KMS-11 (cell line): ENCODE data around the gene IRF4.

Source experiments
- H2AFZ ChIP-seq: fragments of 200-600 bp; sonication (generic); 2 replicates; pipeline ENCODE4 v1.6.1; 2016; ENCODE audit warnings: antibody characterized with exemption, mixed run types, low read depth
- H3K27ac ChIP-seq: fragments of 200-600 bp; sonication (generic); 2 replicates; pipeline ENCODE4 v1.6.1; 2016; ENCODE audit warnings: mild to moderate bottlenecking, mixed run types
- H3K27me3 ChIP-seq: fragments of 200-600 bp; sonication (generic); 2 replicates; pipeline ENCODE4 v1.6.1; 2017; ENCODE audit warnings: mild to moderate bottlenecking, low read depth, mixed run types, moderate library complexity; ENCODE audit not compliant: insufficient read depth
- H3K36me3 ChIP-seq: fragments of 200-600 bp; sonication (generic); 2 replicates; pipeline ENCODE4 v1.6.1; 2017; ENCODE audit warnings: mild to moderate bottlenecking, mixed run types; ENCODE audit not compliant: insufficient read depth
- H3K4me1 ChIP-seq: fragments of 200-600 bp; sonication (generic); 2 replicates; pipeline ENCODE4 v1.6.1; 2016; ENCODE audit warnings: mild to moderate bottlenecking, low read depth, mixed run types; ENCODE audit not compliant: poor library complexity, severe bottlenecking
- H3K4me2 ChIP-seq: fragments of 200-600 bp; sonication (generic); 2 replicates; pipeline ENCODE4 v1.7.0; 2016; ENCODE audit warnings: mild to moderate bottlenecking, mixed run types
- H3K4me3 ChIP-seq: fragments of 200-600 bp; sonication (generic); IDR thresholded peaks from 2 replicates; pipeline ENCODE4 v1.6.1; 2017; ENCODE audit warnings: low read depth, low read length, mixed read lengths; ENCODE audit not compliant: insufficient read depth
- H3K79me2 ChIP-seq: fragments of 200-600 bp; sonication (generic); 2 replicates; pipeline ENCODE4 v1.6.1; 2016; ENCODE audit warnings: low read depth, mixed run types; ENCODE audit not compliant: insufficient read depth
- H3K9ac ChIP-seq: fragments of 200-600 bp; sonication (generic); 2 replicates; pipeline ENCODE4 v1.6.1; 2016; ENCODE audit warnings: mild to moderate bottlenecking, mixed run types
- H4K20me1 ChIP-seq: fragments of 200-600 bp; sonication (generic); 2 replicates; pipeline ENCODE4 v1.6.1; 2016; ENCODE audit warnings: mild to moderate bottlenecking, mixed run types; ENCODE audit not compliant: insufficient read depth
- TF ChIP-seq, protein P1 (sequence below): fragments of 200-600 bp; sonication (generic); conservative IDR thresholded peaks from 2 replicates; pipeline ENCODE4 v1.6.1; 2017; ENCODE audit warnings: low read depth, mild to moderate bottlenecking, antibody characterized with exemption, low read length, moderate library complexity, mixed read lengths

The IRF4 gene

DNA sequence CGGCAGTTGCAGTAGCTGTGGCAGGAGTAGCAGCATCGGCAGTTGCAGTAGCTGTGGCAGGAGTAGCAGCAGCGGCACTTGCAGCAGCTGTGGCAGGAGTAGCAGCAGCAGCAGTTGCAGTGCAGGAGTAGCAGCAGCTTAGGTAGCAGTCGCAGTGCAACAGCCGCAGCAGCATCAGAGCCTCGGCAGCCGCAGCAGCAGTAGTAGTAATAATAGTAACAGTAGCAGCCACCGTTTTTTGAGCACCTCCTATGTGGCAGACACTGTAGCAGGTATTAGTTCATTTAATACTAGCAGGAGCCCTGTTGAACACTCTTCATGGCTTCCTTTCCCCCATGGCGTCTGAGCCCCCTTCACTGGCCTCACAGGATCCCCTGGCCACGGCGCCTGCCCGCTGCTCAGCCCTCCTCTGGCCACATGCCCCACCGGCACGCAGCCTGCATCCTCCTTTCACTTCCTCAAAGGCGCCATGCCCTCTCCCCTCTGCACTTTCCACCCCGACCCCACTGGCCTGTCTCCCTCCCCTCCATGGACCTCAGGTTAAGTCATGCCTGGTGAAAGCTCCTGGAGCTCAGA lies 19.1 kb upstream of the IRF4 start:
- H4K20me1 ChIP-seq, result no peaks in the 10 kb centered on the region
- no peak overlapping the region for H3K4me2 ChIP-seq
- H3K36me3 ChIP-seq, result no peaks in the 10 kb centered on the region
- no peak overlapping the region for H3K27ac ChIP-seq
- H3K4me1 ChIP-seq, result no peaks in the 10 kb centered on the region
- no peaks in the 10 kb centered on the region for H3K79me2 ChIP-seq
- H3K4me3 ChIP-seq, result no peak overlapping the region
- no peaks in the 10 kb centered on the region for H3K27me3 ChIP-seq
- H2AFZ ChIP-seq, result no peak overlapping the region
- TF ChIP-seq, protein P1, sequence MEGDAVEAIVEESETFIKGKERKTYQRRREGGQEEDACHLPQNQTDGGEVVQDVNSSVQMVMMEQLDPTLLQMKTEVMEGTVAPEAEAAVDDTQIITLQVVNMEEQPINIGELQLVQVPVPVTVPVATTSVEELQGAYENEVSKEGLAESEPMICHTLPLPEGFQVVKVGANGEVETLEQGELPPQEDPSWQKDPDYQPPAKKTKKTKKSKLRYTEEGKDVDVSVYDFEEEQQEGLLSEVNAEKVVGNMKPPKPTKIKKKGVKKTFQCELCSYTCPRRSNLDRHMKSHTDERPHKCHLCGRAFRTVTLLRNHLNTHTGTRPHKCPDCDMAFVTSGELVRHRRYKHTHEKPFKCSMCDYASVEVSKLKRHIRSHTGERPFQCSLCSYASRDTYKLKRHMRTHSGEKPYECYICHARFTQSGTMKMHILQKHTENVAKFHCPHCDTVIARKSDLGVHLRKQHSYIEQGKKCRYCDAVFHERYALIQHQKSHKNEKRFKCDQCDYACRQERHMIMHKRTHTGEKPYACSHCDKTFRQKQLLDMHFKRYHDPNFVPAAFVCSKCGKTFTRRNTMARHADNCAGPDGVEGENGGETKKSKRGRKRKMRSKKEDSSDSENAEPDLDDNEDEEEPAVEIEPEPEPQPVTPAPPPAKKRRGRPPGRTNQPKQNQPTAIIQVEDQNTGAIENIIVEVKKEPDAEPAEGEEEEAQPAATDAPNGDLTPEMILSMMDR, result no peak
- H3K9ac ChIP-seq, result no peak overlapping the region

DNA sequence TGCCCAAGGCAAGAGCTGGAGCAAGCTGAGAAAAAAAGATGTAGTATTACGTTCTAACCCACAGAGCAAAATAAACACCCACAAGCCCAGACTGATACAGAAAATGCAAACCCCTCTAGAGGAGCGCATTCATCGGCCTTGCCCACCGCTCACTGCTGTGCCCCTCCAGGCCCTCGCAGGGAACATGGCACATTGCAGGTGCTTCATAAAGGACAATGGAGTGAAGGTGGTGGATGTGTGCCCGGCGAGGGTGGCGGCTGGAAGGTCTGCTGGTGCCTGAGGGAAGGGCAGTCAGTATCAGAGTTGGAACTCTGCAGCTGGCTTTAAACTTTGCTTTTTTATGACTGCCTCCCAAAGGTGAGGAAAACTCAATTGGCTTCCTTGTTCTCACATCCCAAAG lies 18.5 kb upstream of the IRF4 start:
- H4K20me1 ChIP-seq, result no peaks in the 10 kb centered on the region
- H3K27ac ChIP-seq, result no peak overlapping the region
- H3K4me3 ChIP-seq, result no peak overlapping the region
- H3K79me2 ChIP-seq, result no peaks in the 10 kb centered on the region
- H3K4me1 ChIP-seq, result no peaks in the 10 kb centered on the region
- no peak overlapping the region for H2AFZ ChIP-seq
- H3K36me3 ChIP-seq, result no peaks in the 10 kb centered on the region
- H3K4me2 ChIP-seq, result no peak overlapping the region
- no peaks in the 10 kb centered on the region for H3K27me3 ChIP-seq
- H3K9ac ChIP-seq, result no peak overlapping the region
- TF ChIP-seq, protein P1, result no peak

DNA sequence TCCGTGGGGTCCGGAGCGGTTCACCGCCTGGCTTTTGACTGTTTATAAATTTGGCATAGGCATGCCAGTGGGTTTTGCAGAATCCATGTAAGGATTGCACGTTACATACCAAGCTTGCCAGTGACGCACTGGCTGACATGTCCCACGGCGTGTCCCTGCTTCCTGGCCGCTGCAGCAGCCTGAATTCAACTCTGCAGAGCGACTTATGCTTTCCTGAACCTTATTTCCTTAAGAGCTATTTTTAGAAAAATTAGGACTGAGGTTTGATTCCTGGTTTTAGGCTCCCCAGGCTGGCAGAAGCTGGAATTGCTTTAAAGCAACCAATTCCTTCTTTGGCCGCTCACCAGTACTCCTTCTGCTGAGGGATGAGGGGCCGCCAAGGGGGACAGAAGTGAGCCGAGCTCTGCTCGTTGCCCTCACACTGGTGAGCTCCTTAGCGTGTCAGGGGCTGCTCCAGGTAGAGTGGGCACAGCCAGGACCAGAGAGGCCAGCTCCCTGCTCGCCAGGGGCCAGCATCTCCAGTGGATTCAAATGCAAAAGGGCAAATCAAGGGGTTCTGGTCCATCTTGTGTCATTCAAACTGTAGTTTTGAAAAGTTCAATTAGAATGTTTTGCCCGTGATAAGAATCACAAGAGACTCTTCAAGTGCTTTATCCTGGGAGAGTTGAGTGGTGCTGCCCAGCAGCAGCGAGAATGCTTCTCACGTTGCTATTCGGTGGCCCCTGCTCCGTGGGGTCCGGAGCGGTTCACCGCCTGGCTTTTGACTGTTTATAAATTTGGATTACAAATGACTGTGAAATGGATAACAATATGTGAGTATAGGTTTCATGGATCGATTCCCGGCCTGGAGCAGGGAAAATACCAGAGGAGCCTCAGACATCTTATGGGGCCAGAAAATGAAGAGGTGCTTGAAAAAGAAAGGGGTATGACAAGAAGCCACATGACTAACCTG lies 17.5 kb upstream of the IRF4 start:
- H3K79me2 ChIP-seq, result no peaks in the 10 kb centered on the region
- TF ChIP-seq, protein P1, result no peak
- no peak overlapping the region for H3K4me2 ChIP-seq
- H3K9ac ChIP-seq, result no peak overlapping the region
- H3K4me3 ChIP-seq, result no peak overlapping the region
- no peaks in the 10 kb centered on the region for H3K27me3 ChIP-seq
- H2AFZ ChIP-seq, result no peak overlapping the region
- H3K27ac ChIP-seq, result no peak overlapping the region
- no peaks in the 10 kb centered on the region for H3K36me3 ChIP-seq
- no peaks in the 10 kb centered on the region for H3K4me1 ChIP-seq
- H4K20me1 ChIP-seq, result no peaks in the 10 kb centered on the region

DNA sequence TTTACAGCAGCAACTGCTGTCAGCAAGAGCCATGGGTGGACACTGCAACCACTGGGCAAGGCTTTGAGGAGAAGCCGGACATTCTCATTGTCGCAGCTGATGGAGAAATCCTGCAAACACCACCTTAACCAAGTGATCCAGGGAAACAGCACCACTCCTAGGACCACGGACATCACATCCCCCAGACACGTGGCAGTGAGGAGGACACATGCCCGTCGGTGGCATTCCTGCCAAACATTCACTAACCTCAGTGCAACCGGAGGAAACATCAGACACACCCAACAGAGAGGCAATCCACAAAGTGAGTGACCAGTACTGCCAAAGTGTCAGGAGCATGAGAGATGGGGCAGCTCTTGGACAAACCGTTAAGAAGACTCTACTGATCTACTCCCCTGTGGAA lies 16.6 kb upstream of the IRF4 start:
- H3K27ac ChIP-seq, result no peak overlapping the region

More for the DNA sequence above, 16.6 kb upstream of the IRF4 start:
- Histone ChIP-seq H4K20me1 (no peaks in the 10 kb centered on the region), H3K9ac (no peak overlapping the region), H3K36me3 (no peaks in the 10 kb centered on the region), H3K79me2 (no peaks in the 10 kb centered on the region), H3K4me2 (no peak overlapping the region), H2AFZ (no peak overlapping the region), H3K4me3 (no peak overlapping the region), H3K4me1 (no peaks in the 10 kb centered on the region), H3K27me3 (no peaks in the 10 kb centered on the region)
- TF ChIP-seq, protein P1, result no peak
